GM12873 (cell line): ENCODE data around the gene G0S2.

ENCODE experiments used
- TF ChIP-seq, protein P1 (sequence below): IDR thresholded peaks from 2 replicates; pipeline ENCODE4 v1.5.1; 2012; ENCODE audit warnings: low read depth, mild to moderate bottlenecking, moderate library complexity, low read length, control low read depth; ENCODE audit not compliant: insufficient read depth; ENCODE audit errors: missing control alignments

Gene G0S2

DNA sequence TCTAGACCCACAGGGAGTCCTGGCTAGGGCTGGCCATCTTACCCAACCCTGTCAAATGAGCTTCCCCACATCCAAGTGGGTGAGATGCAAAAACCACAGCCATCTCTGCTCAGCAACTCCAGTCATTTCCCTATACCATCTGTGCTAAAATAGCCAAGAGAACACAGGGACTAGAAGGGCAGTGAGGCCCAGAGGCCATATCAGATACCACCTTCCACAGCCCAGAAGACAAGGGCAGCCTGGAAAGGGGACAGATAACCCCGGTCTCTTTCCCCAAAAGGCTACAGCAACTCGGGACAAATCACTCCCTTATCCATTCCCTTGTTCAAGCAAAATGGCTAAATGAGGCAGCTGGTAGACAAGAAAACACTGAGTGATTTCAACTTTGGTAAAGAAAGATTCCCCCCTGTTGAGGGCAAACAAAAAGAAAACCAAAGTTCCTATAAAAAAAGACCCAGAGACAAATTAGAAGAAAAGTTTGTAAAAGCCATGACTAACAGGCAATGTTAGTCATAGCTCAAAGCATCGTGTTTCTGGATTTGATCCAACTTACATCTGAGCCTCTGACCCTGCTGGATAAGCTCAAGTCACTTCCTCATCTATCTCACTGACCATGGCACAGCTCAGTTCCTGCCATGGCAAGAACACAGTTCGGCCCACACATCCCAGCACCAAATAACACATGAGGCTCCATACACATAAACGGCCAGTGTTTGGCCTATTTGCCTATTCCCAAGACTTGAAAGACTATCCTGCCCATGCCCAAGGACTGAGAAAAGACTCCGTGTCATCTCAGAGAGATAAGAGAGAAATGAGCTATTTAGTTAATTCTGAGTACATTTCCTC lies 26.1 kb upstream of the G0S2 start:
- TF ChIP-seq, protein P1, sequence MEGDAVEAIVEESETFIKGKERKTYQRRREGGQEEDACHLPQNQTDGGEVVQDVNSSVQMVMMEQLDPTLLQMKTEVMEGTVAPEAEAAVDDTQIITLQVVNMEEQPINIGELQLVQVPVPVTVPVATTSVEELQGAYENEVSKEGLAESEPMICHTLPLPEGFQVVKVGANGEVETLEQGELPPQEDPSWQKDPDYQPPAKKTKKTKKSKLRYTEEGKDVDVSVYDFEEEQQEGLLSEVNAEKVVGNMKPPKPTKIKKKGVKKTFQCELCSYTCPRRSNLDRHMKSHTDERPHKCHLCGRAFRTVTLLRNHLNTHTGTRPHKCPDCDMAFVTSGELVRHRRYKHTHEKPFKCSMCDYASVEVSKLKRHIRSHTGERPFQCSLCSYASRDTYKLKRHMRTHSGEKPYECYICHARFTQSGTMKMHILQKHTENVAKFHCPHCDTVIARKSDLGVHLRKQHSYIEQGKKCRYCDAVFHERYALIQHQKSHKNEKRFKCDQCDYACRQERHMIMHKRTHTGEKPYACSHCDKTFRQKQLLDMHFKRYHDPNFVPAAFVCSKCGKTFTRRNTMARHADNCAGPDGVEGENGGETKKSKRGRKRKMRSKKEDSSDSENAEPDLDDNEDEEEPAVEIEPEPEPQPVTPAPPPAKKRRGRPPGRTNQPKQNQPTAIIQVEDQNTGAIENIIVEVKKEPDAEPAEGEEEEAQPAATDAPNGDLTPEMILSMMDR = no peak

DNA sequence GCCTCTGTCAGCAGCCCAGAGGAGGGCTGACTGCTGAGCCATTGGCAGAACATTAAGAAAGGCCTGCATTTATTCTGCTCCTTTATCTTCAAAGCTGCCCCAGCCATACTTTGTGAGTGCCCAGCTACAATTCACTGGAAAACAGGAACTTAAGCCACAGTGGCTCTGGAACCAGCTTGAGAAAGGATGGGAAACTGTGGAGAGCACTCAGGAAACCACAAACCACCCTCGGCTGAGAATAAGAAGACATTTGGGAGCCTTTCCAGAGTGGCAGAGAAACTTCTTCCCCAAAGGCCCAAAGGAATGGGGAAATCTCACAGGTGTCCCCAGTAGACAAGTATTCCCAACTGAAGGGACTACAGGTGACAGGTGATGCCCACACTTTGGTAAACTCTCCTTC lies 24.8 kb upstream of the G0S2 start:
- TF ChIP-seq, protein P1 = no peak

DNA sequence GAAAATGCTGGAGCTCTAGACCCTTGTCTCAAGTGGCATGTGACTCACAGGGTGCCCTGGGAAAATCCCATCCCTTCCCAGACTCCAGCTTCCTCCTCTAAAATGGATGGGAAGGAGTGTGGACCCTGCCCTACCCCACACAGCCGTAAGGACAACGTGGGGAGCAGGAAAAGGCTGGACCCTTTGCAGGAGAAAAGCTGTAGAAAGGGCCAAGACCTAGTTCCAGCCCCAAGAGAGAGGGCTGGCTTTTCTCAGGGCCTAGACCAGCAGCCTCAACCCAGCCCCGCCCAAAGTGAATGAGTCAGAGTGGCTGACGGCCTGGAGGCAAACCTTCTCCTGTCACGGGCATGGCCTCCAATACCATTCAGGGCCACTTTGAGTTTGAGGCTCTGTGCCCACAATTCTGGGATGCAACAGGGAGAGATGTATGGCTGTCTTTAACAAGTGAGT lies 24.0 kb upstream of the G0S2 start:
- TF ChIP-seq, protein P1 = no peak

DNA sequence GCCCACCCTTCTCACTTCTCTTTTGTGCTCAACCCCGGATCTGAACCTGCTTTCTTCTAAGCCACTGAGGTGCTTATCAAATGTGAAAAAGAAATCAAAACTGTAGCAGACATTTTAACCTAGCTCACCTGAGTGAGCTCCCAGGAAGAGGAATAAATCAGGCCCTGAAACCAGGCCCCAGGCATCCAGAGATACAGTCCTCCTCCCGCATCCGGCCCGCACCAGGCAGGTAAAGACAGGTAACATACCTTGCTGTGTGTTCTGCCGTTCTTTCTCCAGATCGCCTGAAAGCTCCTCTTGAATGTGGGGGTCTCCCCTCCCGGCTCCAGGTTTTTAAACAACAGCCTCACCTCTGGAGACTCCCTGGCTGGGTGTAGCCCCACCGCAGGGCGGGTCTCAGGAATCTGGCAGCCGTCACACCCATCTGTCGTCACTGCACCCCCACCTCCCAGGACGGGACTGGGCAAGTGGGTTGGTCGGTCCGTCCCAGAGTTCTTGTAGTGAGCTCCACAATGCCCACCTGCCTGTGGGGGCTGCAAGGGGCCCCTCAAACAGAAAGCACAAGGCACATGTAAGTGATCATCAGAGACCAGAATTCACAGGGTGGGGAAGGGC lies 23.0 kb upstream of the G0S2 start, which contains the start of gene LAMB3:
LAMB3 (minus strand) TSS at position 305 of the 615 bp plus-strand sequence. CDS start 1,481 bp downstream, outside the sequence.
- TF ChIP-seq, protein P1 = no peak

DNA sequence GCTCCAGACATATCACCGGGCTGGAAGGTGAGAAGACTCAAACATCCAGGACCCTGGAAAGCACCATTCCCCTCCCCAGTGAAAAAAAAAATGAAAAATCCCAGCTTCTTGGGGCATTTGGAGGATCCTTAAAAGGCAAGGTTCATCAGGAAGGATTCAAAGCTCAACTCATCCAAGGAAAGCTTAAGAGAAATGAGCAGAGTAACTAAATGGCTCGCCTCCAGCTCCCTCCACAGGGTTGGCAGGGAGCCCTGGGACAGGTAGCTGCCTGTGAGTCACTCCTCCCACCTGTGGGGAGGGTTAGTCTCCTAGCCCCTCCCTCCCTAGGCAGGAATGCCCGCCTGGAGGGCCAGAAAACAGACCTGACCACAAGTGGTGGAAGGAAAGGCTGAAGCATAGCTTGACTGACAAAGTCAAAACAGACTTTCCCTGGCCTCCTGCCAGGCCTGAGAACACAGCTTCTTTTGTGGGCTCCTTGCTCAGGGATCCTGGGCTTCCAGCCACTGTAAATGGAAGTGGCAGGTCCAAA lies 22.3 kb upstream of the G0S2 start:
- TF ChIP-seq, protein P1 = no peak

DNA sequence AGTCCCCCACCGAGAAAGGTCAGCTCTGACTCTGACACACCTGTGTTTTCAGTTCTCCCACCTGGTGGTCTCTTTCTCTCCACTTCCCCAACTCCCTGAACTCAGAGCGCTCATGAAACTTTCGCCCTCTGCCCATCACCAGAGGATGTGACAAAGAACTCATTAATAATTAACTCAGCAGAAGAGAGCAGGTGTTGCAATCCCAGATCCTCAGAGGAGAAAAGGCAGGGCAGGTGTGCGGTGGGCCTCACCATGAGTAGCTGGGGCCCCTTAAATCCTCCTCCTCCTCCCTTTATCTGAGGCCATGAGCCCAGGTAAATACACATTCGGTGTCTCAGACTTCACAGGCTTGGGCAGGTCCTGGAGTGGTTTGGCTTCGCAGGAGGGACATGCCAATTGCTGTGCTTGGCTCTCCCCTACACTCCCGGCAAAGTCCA lies 21.3 kb upstream of the G0S2 start:
- TF ChIP-seq, protein P1 = no peak

DNA sequence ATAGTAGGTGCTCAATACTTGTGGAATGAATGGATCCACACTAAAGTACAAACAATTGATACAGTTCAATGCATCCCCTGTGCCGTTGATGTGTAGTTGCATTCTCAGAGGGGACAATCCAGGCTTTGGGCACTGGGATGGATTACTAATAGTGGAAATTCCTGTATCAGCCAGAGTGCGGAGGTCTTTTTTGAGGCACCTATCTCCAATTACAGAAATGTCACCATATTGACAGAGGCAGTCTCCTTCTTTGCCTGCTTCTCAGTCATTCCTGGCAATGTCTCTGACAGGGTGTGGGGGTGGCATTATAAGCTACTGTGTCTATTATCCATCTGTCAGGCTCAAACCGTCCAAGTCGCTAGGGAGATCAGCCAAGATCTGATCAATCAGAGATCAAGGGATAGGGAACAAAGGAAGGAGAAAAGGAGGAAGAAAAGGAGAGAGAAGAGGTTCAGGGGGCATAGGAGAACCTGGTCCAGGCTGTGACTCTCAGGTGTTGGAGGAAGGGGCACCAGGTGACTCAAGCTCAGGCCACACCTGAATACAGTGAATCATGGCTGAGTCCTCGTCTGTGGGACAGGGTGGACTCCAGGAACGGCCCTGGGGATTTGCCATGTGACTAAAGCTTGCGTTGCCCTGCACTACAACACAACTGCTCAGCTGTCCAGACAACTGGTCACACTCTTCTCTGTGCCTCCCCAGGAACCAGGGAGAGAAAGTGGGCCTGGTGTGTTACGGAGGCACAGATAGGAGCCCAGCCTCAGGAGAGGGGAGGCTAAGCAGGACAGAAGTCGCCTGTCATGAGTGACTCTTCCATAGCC lies 19.6 kb upstream of the G0S2 start:
- TF ChIP-seq, protein P1 = no peak
